Progenitor cell of endocrine pancreas (in vitro differentiated cells): ENCODE data around the gene PNKD. TPM values are rescaled to one million over a fixed set of nuclear protein-coding genes. Genes with fewer than 3 reads are reported as not detected.

ENCODE experiments used
- DNase-seq: peaks from one replicate; pipeline ENCODE4 v3.0.0; 2021; ENCODE audit warnings: low spot score; ENCODE audit not compliant: unreplicated experiment
- H3K27ac Mint-ChIP-seq: 2 replicates; pipeline ENCODE4 v1.8.0; 2021; ENCODE audit warnings: mild to moderate bottlenecking, moderate library complexity, mixed read lengths
- H3K27me3 Mint-ChIP-seq: 2 replicates; pipeline ENCODE4 v1.8.0; 2021; ENCODE audit warnings: mixed read lengths
- H3K36me3 Mint-ChIP-seq: 2 replicates; pipeline ENCODE4 v1.8.0; 2022; ENCODE audit warnings: mixed read lengths; ENCODE audit not compliant: insufficient read depth
- H3K4me1 Mint-ChIP-seq: 2 replicates; pipeline ENCODE4 v1.8.0; 2021; ENCODE audit warnings: low read depth, mixed read lengths
- H3K4me3 Mint-ChIP-seq: 2 replicates; pipeline ENCODE4 v1.8.0; 2021; ENCODE audit warnings: low read depth, mild to moderate bottlenecking, moderate library complexity, mixed read lengths
- H3K9me3 Mint-ChIP-seq: 2 replicates; pipeline ENCODE4 v1.8.0; 2021; ENCODE audit warnings: low read depth, mixed read lengths
- total RNA-seq: library from RNA; stranded (reverse); gene quantifications from 2 replicates; pipeline ENCODE4 v1.2.1, GENCODE V29; 2021
- TF ChIP-seq, protein P1 (sequence below): fragments of 200-600 bp; sonication (generic); IDR thresholded peaks from one replicate; pipeline ENCODE4 v1.5.0; 2021; ENCODE audit warnings: antibody characterized with exemption, mild to moderate bottlenecking; ENCODE audit not compliant: unreplicated experiment

PNKD gene
- total RNA-seq, 1 donor from 2014 or later, result 54.3 TPM

DNA sequence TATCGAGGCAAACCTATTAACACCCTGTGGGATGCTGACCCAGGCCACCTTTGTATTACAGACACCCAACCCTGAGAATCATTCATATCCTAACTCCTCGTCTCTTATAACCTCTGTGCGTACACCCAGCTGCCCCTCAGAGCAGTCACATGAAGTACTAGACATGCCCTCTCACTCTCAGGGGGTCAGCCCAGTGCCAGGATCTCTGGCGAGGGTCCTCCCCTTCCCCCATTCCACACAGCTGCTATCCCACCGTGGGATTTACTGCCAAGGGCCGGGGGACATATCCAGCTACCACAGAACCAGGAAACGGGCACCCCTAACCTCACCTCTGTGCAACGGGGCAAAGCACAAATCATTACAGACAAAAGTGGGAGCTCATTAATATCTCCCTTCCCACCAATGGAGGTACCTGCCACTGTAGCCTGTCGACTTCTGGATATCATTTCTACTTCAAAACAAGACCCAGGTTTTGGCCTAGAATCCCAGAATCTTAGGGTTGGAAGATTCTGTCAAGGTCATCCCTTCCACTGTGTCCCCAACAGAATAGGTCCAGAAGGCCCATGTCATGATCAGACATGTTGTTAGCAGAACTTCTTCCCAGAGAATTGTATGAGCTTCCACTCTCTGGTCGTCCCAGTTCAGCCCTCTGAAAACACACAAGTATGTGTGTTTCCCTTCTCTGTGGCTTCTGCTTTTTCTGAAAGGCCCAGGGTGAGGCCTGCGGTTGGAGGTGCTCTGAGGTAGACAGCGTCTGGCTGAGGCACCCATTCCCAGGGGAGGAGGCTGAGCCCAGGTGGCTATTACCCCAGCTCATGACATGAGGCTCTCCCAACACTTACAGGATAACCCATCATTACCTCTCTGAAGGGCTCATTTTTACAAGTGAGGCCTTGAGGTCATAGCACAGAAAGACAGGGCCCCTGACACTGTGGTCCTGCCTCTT, 20.3 kb downstream of the PNKD start:
- no peaks in the 10 kb centered on the region for H3K36me3 Mint-ChIP-seq
- peak overlapping the region; percentile 80 for H3K4me3 Mint-ChIP-seq
- peak overlapping the region; percentile 93 for H3K27ac Mint-ChIP-seq
- DNase-seq, result no peak
- H3K9me3 Mint-ChIP-seq, result no peaks in the 10 kb centered on the region
- H3K4me1 Mint-ChIP-seq, result peaks cover 78% of the 10 kb centered on the region
- no peaks in the 10 kb centered on the region for H3K27me3 Mint-ChIP-seq
- TF ChIP-seq, protein P1, sequence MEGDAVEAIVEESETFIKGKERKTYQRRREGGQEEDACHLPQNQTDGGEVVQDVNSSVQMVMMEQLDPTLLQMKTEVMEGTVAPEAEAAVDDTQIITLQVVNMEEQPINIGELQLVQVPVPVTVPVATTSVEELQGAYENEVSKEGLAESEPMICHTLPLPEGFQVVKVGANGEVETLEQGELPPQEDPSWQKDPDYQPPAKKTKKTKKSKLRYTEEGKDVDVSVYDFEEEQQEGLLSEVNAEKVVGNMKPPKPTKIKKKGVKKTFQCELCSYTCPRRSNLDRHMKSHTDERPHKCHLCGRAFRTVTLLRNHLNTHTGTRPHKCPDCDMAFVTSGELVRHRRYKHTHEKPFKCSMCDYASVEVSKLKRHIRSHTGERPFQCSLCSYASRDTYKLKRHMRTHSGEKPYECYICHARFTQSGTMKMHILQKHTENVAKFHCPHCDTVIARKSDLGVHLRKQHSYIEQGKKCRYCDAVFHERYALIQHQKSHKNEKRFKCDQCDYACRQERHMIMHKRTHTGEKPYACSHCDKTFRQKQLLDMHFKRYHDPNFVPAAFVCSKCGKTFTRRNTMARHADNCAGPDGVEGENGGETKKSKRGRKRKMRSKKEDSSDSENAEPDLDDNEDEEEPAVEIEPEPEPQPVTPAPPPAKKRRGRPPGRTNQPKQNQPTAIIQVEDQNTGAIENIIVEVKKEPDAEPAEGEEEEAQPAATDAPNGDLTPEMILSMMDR, result no peak

DNA sequence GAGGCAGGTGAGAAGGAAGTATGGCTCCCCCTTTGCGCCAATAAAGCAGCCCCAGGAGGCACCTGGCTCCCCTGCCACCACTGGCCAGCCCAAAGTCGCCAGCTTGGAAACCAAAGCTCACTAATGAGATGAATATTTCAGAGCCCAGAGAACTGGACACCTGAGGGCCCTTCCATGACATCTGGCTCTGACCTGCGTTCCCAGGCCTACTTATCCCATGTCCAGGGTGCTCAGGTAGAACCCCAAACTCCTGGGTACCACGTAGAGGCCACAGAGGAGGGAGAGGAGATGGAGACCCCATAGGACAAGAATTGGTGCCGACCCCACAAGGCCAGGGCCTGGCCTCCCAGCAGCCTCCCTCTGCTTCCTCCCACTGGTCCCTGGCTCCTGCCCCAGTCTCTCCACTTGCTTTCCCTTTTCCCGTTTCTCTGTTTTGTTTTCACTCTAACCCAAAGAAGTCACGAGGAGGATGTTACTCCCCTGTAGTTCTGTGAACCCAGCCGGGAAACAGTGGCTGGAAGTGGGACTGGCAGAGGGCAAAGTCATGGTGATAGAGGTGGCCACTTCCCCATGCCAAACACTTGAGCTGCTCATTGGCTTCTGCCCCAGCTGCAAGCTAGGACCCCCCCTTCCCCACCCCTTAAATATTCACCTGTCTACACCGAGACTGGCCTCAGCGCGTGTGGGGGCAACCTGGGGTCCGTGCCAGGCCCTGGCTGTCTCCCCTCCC, 21.2 kb downstream of the PNKD start:
- Mint-ChIP-seq H3K4me1 (peaks cover 78% of the 10 kb centered on the region), H3K4me3 (peak overlapping the region; percentile 80), H3K36me3 (no peaks in the 10 kb centered on the region), H3K27me3 (no peaks in the 10 kb centered on the region), H3K27ac (peak overlapping the region; percentile 93), H3K9me3 (no peaks in the 10 kb centered on the region)
- TF ChIP-seq, protein P1, result no peak
- DNase-seq, result no peak

DNA sequence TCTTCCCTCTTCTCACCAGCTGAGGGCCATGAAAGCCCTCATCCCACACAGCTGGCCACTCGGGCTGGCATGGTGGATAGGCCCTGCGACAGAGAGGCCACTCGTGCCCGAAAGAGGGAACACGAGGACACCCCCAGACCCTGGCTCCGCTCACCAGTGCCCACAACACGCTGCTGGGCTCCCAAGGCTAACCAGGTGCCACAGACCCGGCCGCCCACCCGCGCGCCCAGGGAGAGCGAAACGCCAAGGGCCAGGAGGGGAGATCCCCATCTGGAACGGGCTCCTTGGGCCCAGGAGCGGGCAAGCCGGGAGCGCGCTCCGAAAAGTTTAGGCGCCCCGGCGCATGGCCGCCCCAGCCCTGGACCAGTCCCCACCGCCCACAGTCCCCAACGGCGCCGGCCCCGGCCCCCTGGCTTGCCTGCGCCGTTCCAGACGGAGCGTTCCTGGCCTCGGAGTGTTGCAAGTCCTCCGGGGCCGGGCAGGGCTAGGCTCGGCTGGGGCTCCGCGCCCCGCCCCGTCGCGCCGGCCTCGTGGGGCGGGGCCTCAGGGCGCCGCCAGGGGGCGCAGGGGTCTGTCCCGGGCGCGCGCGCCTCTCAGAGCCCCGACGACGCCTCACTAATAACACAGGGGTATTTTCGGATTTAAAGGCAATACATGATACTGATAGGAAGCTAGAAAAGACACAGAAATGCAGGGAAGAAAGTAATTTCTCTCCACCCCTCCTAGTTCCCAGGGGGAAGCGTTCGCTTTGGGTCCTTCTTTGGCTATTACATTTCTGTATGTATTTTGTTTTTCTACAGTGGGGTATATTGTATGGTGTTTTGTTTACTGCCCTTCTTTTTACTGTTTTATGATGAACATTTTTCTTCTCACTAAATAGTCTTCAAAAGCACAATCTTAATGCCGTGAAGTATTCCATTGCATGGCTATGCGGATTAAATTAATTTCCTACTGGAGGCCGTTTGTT, 22.0 kb downstream of the PNKD start, which contains the start of gene TMBIM1:
Gene TMBIM1, minus strand, starts transcription at position 456 of the 967 bp plus-strand sequence. CDS start 10,362 bp downstream, outside the sequence.
- Mint-ChIP-seq H3K4me3 (peak within 1 kb of the TSS; percentile 80), H3K27me3 (no peaks in the 10 kb centered on the region), H3K27ac (peak within 1 kb of the TSS; percentile 99), H3K4me1 (peaks cover 75% of the 10 kb centered on the region), H3K36me3 (no peaks in the 10 kb centered on the region), H3K9me3 (no peaks in the 10 kb centered on the region)
- peak; percentile 73 for DNase-seq
- TF ChIP-seq, protein P1, result peak; percentile 99

DNA sequence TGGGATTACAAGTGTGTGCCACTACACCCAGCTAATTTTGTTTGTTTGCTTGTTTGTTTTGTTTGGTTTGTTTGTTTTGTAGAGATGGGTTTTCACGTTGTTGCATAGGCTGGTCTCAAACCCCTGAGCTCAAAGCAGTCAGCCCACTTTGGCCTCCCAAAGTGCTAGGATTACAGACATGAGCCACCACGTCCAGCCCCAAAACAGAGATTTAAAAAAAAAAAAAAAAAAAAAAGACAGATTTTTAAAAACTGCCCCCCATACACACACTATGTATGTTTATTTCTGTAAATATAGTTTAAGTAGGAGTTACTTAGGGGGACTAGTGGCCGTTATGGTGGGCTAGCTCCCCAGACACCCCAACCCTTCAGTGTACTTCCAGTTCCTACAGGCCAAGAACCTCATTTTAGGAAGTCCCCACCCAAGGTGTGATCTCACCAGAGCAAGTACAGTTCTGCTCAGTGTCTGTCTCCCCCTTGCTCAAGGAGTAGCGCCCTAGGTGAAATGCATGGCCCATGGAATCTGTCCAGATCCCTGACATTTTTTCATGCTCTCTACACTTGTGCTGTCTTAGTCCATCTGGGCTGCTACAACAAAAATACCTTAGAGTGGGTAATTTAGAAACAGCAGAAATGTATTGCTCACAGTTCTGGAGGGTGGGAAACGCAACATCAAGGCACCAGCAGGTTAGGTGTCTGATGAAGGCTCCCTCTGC, 23.6 kb downstream of the PNKD start:
- no peaks in the 10 kb centered on the region for H3K36me3 Mint-ChIP-seq
- no peak for DNase-seq
- H3K9me3 Mint-ChIP-seq, result no peaks in the 10 kb centered on the region
- H3K4me1 Mint-ChIP-seq, result peaks cover 71% of the 10 kb centered on the region
- no peaks in the 10 kb centered on the region for H3K27me3 Mint-ChIP-seq
- H3K27ac Mint-ChIP-seq, result peak overlapping the region; percentile 99
- TF ChIP-seq, protein P1, result no peak
- H3K4me3 Mint-ChIP-seq, result no peak overlapping the region
